H9 (cell line): ENCODE data around the gene CYB561D1. TPM values are rescaled to one million over a fixed set of nuclear protein-coding genes. Genes with fewer than 3 reads are reported as not detected.

ENCODE experiments used
- DNase-seq: peaks from one replicate; pipeline ENCODE4 v3.0.0-alpha.2; 2017
- H2AFZ ChIP-seq: one replicate; pipeline ENCODE4 v1.6.1; 2013; ENCODE audit warnings: mild to moderate bottlenecking, low read length, control low read depth, moderate library complexity
- H2AK5ac ChIP-seq: 2 replicates; pipeline ENCODE4 v1.6.1; 2013; ENCODE audit warnings: low read length, control low read depth, mixed read lengths; ENCODE audit not compliant: insufficient read length
- H2BK120ac ChIP-seq: one replicate; pipeline ENCODE4 v1.6.1; 2013; ENCODE audit warnings: low read depth, mild to moderate bottlenecking, low read length, control low read depth, inconsistent platforms; ENCODE audit not compliant: poor library complexity, severe bottlenecking
- H2BK12ac ChIP-seq: 2 replicates; pipeline ENCODE4 v1.6.1; 2013; ENCODE audit warnings: low read length, control low read depth, mixed read lengths, low read depth; ENCODE audit not compliant: insufficient read length
- H2BK15ac ChIP-seq: 2 replicates; pipeline ENCODE4 v1.6.1; 2013; ENCODE audit warnings: low read depth, low read length, control low read depth
- H2BK20ac ChIP-seq: one replicate; pipeline ENCODE4 v1.6.1; 2013; ENCODE audit warnings: low read depth, mild to moderate bottlenecking, low read length, control low read depth, inconsistent platforms; ENCODE audit not compliant: poor library complexity, severe bottlenecking
- H2BK5ac ChIP-seq: 2 replicates; pipeline ENCODE4 v1.6.1; 2013; ENCODE audit warnings: low read length, control low read depth, mixed read lengths; ENCODE audit not compliant: insufficient read length
- H3K14ac ChIP-seq: 2 replicates; pipeline ENCODE4 v1.6.1; 2013; ENCODE audit warnings: low read length, control low read depth; ENCODE audit not compliant: insufficient read depth
- H3K18ac ChIP-seq: 2 replicates; pipeline ENCODE4 v1.6.1; 2013; ENCODE audit warnings: low read depth, mild to moderate bottlenecking, mixed read lengths, low read length, control low read depth; ENCODE audit not compliant: insufficient read length
- H3K23ac ChIP-seq: 2 replicates; pipeline ENCODE4 v1.6.1; 2013; ENCODE audit warnings: low read length, control low read depth, mixed read lengths, low read depth; ENCODE audit not compliant: insufficient read length
- H3K23me2 ChIP-seq: 2 replicates; pipeline ENCODE4 v1.6.1; 2013; ENCODE audit warnings: low read depth, mild to moderate bottlenecking, mixed read lengths, low read length, control low read depth; ENCODE audit not compliant: insufficient read length, poor library complexity, severe bottlenecking
- H3K27ac ChIP-seq: 2 replicates; pipeline ENCODE4 v1.5.1; 2013; ENCODE audit warnings: low read length, control low read depth, mixed read lengths, low read depth; ENCODE audit not compliant: insufficient read length
- H3K27me3 ChIP-seq: 2 replicates; pipeline ENCODE4 v1.6.1; 2013; ENCODE audit warnings: low read length, control low read depth, inconsistent platforms; ENCODE audit not compliant: insufficient read depth
- H3K4ac ChIP-seq: 2 replicates; pipeline ENCODE4 v1.6.1; 2013; ENCODE audit warnings: low read depth, mild to moderate bottlenecking, control low read depth, inconsistent platforms, low read length, moderate library complexity
- H3K4me1 ChIP-seq: 2 replicates; pipeline ENCODE4 v1.6.1; 2013; ENCODE audit warnings: low read length, control low read depth, inconsistent platforms; ENCODE audit not compliant: insufficient read depth
- H3K4me2 ChIP-seq: 2 replicates; pipeline ENCODE4 v1.6.1; 2013; ENCODE audit warnings: low read length, control low read depth, mixed read lengths; ENCODE audit not compliant: insufficient read length, insufficient read depth
- H3K56ac ChIP-seq: 2 replicates; pipeline ENCODE4 v1.6.1; 2013; ENCODE audit warnings: low read depth, mild to moderate bottlenecking, mixed read lengths, low read length, control low read depth; ENCODE audit not compliant: insufficient read length
- H3K79me1 ChIP-seq: 2 replicates; pipeline ENCODE4 v1.6.1; 2013; ENCODE audit warnings: low read depth, mild to moderate bottlenecking, moderate library complexity, low read length, control low read depth, inconsistent platforms; ENCODE audit not compliant: insufficient read depth, poor library complexity, severe bottlenecking
- H3K79me2 ChIP-seq: 2 replicates; pipeline ENCODE4 v1.6.1; 2013; ENCODE audit warnings: low read length, control low read depth, inconsistent platforms; ENCODE audit not compliant: insufficient read depth
- H3K9ac ChIP-seq: 2 replicates; pipeline ENCODE4 v1.6.1; 2013; ENCODE audit warnings: low read length, control low read depth, mixed read lengths; ENCODE audit not compliant: insufficient read length; ENCODE audit errors: extremely low read depth
- H3K9me3 ChIP-seq: one replicate; pipeline ENCODE4 v1.6.1; 2013; ENCODE audit warnings: low read depth, low read length, inconsistent platforms; ENCODE audit not compliant: control insufficient read depth
- H3T11ph ChIP-seq: one replicate; pipeline ENCODE4 v1.6.1; 2013; ENCODE audit warnings: mild to moderate bottlenecking, low read length, control low read depth, inconsistent platforms
- H4K20me1 ChIP-seq: one replicate; pipeline ENCODE4 v1.6.1; 2013; ENCODE audit not compliant: control insufficient read depth, insufficient read length, insufficient read depth
- H4K5ac ChIP-seq: 2 replicates; pipeline ENCODE4 v1.6.1; 2013; ENCODE audit warnings: low read depth, mild to moderate bottlenecking, mixed read lengths, low read length, control low read depth; ENCODE audit not compliant: insufficient read length
- H4K8ac ChIP-seq: replicated peaks from 2 replicates; pipeline ENCODE4 v1.6.1; 2013; ENCODE audit warnings: low read length, control low read depth, mixed read lengths, low read depth; ENCODE audit not compliant: insufficient read length
- H4K91ac ChIP-seq: 2 replicates; pipeline ENCODE4 v1.6.1; 2013; ENCODE audit warnings: low read depth, mild to moderate bottlenecking, moderate library complexity, mixed read lengths, low read length, control low read depth; ENCODE audit not compliant: insufficient read length
- H3K27ac Mint-ChIP-seq, 3 experiments: 2 replicates in 2 of 3; 3 replicates in 1 of 3; pipeline ENCODE4 v1.8.0; 2020 to 2021; ENCODE audit warnings: mixed read lengths in 3 of 3, mild to moderate bottlenecking in 1 of 3, moderate library complexity in 1 of 3
- H3K27me3 Mint-ChIP-seq: 2 replicates; pipeline ENCODE4 v1.8.0; 2021; ENCODE audit warnings: low read depth, mild to moderate bottlenecking, moderate library complexity, mixed read lengths
- H3K36me3 Mint-ChIP-seq, 3 experiments: 2 replicates in 2 of 3; 3 replicates in 1 of 3; pipeline ENCODE4 v1.8.0; 2020 to 2021; ENCODE audit warnings: low read depth in 3 of 3, mixed read lengths in 3 of 3; ENCODE audit not compliant: insufficient read depth in 1 of 3
- H3K4me1 Mint-ChIP-seq, 2 experiments: 2 replicates each; pipeline ENCODE4 v1.8.0; 2020; ENCODE audit warnings: mixed read lengths in 2 of 2
- H3K4me3 Mint-ChIP-seq, 2 experiments: 2 replicates in 1 of 2; 3 replicates in 1 of 2; pipeline ENCODE4 v1.8.0; 2020 to 2021; ENCODE audit warnings: mild to moderate bottlenecking in 2 of 2, mixed read lengths in 2 of 2, moderate library complexity in 1 of 2
- H3K9me3 Mint-ChIP-seq, 2 experiments: 2 replicates in 1 of 2; 3 replicates in 1 of 2; pipeline ENCODE4 v1.8.0; 2020; ENCODE audit warnings: mild to moderate bottlenecking in 2 of 2, mixed read lengths in 2 of 2, moderate library complexity in 1 of 2
- WGBS: extraction: QIAGEN DNeasy Blood & Tissue Kit; methylation state at CpG from one replicate; pipeline ENCODE4 v1.1.7; 2013; ENCODE audit warnings: missing lambda C conversion rate, low lambda C conversion rate, mixed read lengths; ENCODE audit not compliant: insufficient read length; ENCODE audit errors: extremely low coverage; 5-methylcytosine and 5-hydroxymethylcytosine counted together
- total RNA-seq: library from RNA; stranded (reverse); gene quantifications from 2 replicates; pipeline ENCODE4 v1.2.1, GENCODE V29; 2021
- TF ChIP-seq, protein P1 (sequence below): fragments of 200-600 bp; sonication (generic); conservative IDR thresholded peaks from 3 replicates; pipeline ENCODE4 v1.8.0; 2021; ENCODE audit warnings: antibody characterized with exemption, mild to moderate bottlenecking

CYB561D1 gene
- total RNA-seq, 1 experiment from 2014 or later, result 6.5 TPM

DNA sequence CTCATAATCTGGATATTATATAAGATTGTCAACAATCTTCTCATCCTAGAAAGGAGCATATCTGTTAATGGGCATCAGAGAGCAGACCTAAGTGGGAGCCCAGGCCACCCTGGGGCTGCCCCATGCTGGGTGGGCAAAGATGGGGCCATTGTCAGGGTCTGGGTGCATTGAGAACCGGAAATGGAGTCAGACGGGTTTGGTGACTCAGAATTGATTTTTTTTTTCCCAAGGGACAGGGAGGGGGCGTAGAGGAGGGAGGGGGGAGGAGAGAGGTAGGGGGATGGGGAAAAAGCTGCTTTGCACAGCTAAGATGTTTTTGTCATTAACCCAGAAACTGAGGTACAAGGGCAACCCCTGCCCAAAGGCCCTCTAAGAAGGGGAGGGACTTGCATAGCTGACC is 8.9 kb upstream of the CYB561D1 start:
- H3K23me2 ChIP-seq, result peaks cover 15% of the 10 kb centered on the region
- TF ChIP-seq, protein P1, sequence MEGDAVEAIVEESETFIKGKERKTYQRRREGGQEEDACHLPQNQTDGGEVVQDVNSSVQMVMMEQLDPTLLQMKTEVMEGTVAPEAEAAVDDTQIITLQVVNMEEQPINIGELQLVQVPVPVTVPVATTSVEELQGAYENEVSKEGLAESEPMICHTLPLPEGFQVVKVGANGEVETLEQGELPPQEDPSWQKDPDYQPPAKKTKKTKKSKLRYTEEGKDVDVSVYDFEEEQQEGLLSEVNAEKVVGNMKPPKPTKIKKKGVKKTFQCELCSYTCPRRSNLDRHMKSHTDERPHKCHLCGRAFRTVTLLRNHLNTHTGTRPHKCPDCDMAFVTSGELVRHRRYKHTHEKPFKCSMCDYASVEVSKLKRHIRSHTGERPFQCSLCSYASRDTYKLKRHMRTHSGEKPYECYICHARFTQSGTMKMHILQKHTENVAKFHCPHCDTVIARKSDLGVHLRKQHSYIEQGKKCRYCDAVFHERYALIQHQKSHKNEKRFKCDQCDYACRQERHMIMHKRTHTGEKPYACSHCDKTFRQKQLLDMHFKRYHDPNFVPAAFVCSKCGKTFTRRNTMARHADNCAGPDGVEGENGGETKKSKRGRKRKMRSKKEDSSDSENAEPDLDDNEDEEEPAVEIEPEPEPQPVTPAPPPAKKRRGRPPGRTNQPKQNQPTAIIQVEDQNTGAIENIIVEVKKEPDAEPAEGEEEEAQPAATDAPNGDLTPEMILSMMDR, result no peak

More for the DNA sequence above, 8.9 kb upstream of the CYB561D1 start:
- Histone ChIP-seq H3K27me3 (no peaks in the 10 kb centered on the region), H4K8ac (no peak overlapping the region), H3K27ac (no peak overlapping the region), H3K79me2 (no peaks in the 10 kb centered on the region), H3K23ac (no peak overlapping the region), H3K4me1 (peaks cover 2% of the 10 kb centered on the region; the same call in 1 of the 2 replicates), H2BK120ac (no peak overlapping the region), H2AK5ac (no peak overlapping the region), H2BK15ac (no peak overlapping the region), H2BK5ac (no peak overlapping the region), H3K4me2 (peak overlapping the region; percentile 97), H4K20me1 (no peaks in the 10 kb centered on the region), H2AFZ (no peak overlapping the region), H3K56ac (no peak overlapping the region), H3K18ac (no peak overlapping the region), H3T11ph (no peak overlapping the region), H3K79me1 (no peaks in the 10 kb centered on the region), H4K5ac (no peak overlapping the region), H3K9me3 (no peaks in the 10 kb centered on the region), H3K14ac (no peak overlapping the region), H2BK12ac (no peak overlapping the region), H4K91ac (no peak overlapping the region), H3K9ac (peak overlapping the region; percentile 13), H2BK20ac (no peak overlapping the region), H3K4ac (no peak overlapping the region)
- H3K27me3 Mint-ChIP-seq, result peaks cover 18% of the 10 kb centered on the region
- H3K9me3 Mint-ChIP-seq, result no peaks in the 10 kb centered on the region
- no peak overlapping the region for H3K27ac Mint-ChIP-seq
- peaks cover 5 to 37% (median 11%) of the 10 kb centered on the region in 3 experiments; a peak in 6 of 7 replicates for H3K36me3 Mint-ChIP-seq
- H3K4me3 Mint-ChIP-seq, result peak overlapping the region; percentile 86 to 91
- WGBS, result no CpG with 5 or more reads among the region's 3 CpGs
- peaks cover 17 to 30% of the 10 kb centered on the region in 2 experiments for H3K4me1 Mint-ChIP-seq
- DNase-seq, result no peak
